GM21367 (cell line): ENCODE results near the gene WWC1.

Experiments
- ATAC-seq: cut with Tn5 transposase; IDR thresholded peaks from one replicate; pipeline ENCODE4 v1.9.1; 2021; ENCODE audit not compliant: unreplicated experiment

Gene WWC1

GRCh38 chr5:168360521-168361285, 69.3 kb downstream of the WWC1 start:
- ATAC-seq = no peak

DNA sequence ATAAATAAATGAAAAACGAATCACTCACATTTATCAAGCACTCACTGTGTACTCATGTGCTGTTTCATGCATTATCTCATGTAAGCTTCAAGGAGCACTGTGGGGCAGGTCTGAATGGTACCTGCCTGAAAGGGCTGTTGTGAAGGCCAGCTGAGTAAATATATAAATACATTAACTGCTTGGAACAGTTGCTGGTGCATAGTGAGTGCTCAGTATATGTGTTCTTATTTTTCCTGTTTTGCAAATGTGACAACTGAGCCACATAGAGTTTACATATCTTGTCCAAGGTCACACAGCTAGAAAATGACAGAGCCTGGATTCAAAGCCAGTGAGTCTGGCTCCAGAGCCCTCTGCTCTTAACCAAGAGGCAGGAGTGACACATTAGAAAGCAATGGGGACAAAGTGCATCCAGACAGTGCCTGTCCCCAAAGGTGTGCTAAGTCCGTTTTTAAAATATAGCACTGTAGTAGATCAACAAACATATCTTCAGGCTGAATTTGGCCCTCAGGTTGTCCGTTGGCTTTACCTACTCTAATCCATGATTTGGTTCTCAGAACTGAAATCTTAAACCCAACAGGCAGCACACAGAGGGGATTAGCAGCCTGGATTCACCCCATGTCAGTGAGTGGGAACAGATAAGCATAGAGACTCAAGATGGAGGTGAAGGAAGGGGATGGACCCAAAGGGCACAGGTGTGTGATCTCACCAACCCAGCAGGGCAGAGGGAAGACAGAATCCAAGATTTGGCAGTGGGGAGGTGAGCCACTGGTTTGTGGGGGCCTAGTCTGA, 70.8 kb downstream of the WWC1 start:
- ATAC-seq = no peak

DNA sequence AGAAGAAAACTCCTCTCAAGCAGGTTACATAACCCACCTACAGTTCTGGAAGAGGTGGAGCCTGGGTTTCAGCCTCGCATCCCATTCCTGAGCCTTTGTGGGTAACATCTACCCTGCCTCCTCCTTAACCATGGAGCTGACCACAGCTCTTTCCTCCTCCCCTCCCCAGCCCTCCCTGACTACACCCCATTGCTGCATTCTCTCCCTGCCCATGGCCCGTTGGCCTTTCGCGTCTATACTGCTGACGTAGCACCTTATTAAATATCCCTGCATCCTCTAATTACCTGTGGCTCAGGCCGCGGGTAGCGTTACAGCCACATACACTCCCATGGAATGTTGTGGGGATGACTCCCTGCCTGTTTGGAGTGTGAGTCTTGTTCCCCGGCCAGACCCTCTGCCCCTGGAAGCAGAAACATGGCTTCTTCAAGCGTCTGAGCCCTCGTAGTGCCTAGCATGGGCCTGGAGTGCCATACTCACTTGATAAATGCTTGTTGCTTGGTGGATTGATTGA, 72.8 kb downstream of the WWC1 start:
- ATAC-seq = no peak

- ATAC-seq = no peak
Observed at GRCh38 chr5:168364750-168365550, 73.5 kb downstream of the WWC1 start.

DNA sequence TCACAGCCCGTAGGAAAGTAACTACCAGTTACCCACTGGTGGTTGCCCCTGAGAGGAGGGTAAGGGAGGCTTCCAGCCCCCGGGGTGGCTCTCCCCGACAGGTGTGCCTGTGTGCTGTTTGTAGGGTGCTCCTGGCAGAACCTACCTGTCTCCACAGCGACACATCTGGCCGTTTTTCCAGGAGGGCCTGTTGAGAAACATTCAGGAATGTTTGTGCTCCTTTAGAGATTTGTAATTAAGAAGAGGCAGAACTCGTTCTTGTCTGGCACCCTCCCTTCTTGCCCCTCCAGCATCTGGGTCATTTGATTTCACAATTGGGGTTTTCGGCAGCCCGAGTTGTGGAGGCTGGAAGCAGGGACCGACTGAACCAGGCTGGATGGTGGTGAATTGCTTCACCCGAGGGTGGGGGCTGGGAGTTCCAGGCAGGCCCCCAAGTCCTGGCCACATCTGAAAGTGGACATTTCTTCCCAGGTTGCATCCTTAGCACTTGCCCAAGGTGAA, 74.2 kb downstream of the WWC1 start:
- ATAC-seq = no peak

DNA sequence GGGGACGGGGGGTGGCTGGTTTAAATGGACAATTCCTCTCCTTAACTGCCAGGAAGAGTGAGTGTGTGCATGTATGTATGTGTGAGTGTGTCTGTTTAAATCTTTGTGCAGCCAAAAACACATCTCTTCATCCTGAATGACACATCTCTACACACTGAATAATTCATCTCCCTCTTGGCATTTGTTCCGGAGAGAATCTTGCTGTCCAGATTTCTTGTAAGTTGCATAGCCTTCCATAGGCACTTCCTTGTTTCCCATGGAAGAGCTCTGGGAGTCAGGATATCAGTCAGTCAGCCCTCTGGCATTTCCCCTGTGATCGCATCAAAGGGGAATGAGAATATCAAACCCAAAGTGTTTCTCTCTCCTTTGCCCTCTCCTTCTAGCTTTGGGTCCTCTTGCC, 74.7 kb downstream of the WWC1 start:
- no peak for ATAC-seq

GRCh38 chr5:168368854-168369253, 77.4 kb downstream of the WWC1 start:
- ATAC-seq = no peak

DNA sequence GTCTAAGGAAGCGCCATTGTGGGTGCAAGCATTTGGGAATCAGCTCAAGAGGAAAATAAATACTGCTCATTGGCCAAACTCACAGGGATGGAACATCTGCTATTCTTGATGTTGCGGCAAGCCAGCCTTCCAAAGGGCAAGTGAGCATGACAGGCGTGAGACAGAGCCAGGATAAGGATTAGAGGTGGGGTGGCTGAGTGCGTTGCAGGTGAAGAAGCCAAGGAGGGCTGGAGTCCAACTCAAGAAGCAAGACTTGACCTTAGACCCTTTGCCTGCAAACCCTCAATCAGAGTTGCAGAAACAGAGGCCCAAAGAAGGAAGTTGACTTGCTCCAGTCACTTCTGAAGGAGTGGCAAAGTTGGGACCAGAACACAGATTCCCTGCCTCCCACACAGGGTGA, 79.4 kb downstream of the WWC1 start:
- no peak for ATAC-seq

DNA sequence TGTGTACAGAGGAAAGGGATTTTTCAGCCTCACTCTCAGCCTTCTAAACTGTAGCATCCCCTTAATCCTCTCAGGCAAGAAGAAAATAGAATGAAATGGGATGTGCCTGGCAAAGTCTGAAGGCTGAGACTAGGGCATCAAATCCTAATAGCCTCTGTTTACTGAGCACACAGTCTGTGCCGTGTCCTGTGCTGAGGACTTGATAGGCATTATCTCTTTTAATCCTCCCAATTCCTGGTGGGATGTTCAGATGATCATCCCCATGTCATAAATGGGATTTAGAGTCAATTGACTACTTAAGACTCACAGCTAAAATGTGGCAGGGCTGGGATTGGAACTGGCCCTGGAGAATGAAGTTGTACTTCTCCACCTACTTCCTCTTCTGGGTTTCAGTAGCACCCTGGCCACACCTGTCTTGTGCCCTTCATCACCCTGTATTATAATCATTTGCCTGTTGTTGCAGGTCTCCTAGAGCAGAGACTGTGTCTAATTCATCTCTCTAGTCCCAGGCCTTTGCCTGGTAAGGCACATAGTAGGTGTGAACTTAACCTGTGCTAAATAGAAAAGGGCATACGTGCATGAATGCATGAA, 81.0 kb downstream of the WWC1 start:
- ATAC-seq = peak; percentile 81

- ATAC-seq = no peak
Observed at GRCh38 chr5:168374532-168374931, 83.1 kb downstream of the WWC1 start.

DNA sequence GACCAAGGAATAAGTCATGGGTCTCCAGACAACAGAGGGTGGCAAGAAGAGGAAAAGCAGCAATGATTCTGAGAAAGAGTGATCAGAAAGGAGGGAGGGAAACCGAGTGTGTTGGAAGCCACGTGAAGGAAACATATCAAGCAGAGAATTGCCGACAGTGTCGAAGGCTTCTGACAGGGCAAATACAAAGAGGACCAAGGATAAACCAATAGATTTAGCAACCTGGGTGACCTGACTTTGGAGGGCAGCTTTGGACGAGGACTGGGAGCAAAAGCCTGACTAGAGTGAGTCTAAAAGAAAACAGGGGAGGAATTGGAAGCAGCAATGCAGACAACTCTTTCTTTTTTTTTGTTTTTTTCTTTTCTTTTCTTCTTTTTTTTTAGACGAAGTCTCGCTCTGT, 83.8 kb downstream of the WWC1 start:
- no peak for ATAC-seq

DNA sequence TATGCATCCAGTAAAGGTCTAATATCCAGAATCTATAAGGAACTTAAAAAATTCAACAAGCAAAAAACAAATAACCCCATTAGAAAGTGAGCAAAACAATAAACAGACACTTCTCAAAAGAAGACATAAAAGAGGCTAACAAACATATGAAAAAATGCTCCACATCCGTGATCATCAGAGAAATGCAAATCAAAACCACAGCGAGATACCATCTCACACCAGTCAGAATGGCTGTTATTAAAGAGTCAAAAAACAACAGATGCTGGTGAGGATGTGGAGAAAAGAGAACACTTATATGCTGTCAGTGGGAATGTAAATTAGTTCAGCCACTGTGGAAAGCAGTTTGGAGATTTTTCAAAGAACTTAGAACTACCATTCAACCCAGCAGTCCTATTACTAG, 86.1 kb downstream of the WWC1 start:
- no peak for ATAC-seq

DNA sequence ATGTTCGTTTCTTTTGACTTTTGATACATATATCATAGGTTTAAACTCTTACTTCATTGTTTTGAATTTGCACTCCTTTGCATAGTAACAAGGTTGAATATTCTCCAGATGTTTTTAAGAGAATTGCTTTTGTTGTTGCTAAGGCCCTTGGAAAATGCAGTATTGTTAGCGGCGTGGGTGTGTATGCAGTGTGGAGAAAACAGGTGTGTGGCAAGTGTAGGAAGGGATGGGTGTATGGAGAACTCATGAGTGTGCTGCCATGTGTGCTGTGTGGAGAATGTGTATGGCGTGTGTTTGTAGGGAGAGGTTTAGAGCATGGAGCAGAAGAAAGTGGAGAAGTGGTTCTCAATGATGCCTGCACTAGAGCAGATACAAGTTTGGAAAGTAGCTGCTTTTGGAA, 87.3 kb downstream of the WWC1 start:
- no peak for ATAC-seq

DNA sequence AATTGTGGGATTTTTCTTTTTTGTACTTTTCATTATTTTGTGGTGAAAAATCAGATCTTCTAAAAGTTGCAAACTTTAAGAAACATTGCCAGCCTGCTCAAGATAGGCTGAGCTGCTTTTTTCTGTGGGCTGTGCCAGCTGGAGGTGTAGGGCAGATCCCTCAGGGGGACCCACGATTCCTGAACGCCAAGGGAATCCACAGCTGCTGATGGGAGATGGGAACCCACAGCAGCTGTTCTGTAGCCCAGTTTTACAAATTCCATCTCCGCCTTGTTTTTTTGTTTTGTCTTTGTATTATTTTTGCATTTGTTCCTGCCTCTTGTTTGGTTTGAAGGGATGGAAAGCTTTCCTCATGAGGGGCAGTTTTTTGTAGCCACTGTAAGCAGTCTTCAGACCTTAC, 91.0 kb downstream of the WWC1 start:
- ATAC-seq = no peak

DNA sequence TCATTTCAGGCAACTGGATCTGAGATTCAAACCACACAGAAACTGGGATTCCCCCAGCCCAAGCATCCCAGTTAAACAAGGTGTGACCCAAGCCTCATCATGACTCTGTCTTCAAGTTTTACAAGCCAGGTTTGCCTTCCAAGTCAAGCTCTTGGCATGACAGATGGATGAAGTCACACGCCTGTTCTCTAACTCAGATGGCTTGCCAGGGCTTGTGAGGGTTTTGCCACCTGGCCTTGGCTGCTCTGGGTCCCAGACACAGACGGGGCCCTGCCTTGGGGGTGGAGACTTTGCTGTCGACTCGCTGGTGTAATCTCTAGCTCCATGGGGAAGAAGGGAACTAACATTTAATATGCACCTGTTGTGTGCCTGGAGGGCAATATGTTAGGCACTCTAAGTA, 99.0 kb downstream of the WWC1 start:
- no peak for ATAC-seq

DNA sequence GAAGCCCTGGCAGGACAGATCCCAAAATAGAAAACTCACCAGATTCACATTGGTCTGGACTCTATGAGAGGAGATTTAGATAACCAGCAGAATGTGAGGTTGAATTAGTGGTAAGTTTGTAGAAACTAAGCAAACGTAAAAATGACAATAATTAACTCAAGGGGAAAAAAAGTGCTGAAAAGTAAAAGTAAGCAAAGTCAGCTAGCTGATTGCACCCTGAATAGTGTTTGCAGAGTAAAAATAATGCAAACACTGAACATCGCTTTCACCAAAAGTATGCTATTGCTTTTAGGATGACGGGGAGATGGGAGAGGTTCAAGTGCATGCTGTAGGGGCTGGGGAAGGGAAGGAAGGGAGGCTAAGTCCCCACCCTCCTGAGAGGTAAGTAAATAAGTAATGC, 102.3 kb downstream of the WWC1 start:
- ATAC-seq = no peak

- ATAC-seq = no peak
Observed at GRCh38 chr5:168400429-168401220, 109.2 kb downstream of the WWC1 start.

DNA sequence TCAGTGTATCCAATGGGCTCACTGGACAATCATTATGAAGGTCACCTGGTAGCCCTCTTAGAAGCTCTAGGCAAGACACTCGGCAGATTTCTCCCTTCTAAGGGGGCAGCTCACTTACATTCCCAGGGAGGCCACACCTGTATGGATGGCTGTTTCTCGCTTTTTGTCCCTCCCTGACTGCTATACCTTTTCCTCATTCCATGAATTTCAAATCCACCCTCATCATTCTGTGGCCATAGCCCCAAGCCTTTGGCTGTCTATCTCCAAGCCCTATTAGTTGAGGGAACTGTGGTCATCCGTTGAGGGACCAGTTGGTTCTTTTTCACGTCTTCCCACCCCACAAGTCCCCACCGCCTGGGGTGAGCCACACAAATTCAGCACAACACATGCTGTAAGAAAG, 109.8 kb downstream of the WWC1 start:
- ATAC-seq = no peak

GRCh38 chr5:168401880-168402279, 110.4 kb downstream of the WWC1 start:
- no peak for ATAC-seq

DNA sequence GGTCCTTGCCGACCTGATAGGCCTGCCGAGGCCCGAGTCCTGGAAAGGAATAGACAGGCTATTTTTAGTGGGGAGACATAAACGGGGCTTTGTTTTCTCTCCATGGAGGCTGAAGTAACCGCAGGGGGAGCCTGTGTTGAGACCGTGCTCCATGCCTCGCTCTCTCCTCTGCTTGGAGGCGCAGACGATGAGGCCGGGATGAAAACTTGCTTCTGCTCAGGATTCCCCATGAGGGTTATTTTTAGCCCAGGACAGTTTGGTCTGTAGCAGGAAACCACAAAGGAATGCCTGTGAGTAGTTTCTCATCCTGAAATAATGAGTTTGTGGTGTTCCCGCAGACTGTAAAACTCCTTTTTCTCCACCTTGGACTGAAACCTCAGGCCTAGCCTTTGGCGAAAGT, 112.9 kb downstream of the WWC1 start:
- no peak for ATAC-seq
